Measurements from ENCODE around the gene OTOA.

DNA sequence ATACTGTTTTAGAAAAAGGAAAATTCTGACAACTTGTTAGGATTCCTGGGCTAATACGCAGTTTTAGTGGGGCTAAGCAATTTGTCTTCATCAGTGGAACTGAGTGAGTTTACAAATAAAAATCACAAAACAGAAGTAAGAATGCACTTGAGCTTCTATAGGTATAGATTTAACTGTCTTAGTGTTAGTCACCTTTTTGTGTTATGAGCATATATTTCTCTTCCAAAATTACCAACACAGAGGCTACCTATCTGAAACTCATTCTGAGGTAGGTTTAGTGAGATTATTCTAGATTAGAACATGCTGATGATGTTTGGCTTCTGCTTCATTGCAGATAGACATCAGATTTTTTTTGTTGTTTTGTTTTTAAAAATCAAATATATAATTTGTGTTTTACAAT, 41.2 kb upstream of the OTOA start:
- TF ChIP-seq, protein P1, sequence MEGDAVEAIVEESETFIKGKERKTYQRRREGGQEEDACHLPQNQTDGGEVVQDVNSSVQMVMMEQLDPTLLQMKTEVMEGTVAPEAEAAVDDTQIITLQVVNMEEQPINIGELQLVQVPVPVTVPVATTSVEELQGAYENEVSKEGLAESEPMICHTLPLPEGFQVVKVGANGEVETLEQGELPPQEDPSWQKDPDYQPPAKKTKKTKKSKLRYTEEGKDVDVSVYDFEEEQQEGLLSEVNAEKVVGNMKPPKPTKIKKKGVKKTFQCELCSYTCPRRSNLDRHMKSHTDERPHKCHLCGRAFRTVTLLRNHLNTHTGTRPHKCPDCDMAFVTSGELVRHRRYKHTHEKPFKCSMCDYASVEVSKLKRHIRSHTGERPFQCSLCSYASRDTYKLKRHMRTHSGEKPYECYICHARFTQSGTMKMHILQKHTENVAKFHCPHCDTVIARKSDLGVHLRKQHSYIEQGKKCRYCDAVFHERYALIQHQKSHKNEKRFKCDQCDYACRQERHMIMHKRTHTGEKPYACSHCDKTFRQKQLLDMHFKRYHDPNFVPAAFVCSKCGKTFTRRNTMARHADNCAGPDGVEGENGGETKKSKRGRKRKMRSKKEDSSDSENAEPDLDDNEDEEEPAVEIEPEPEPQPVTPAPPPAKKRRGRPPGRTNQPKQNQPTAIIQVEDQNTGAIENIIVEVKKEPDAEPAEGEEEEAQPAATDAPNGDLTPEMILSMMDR (IDR thresholded peaks at IDR 0.05; ENCODE audit: insufficient read depth, low read depth, low read length) = no peak
- TF ChIP-seq EZH2 (IDR thresholded peaks at IDR 0.05; ENCODE audit: insufficient read depth, low read length) = no peak

Measured in astrocyte (in vitro differentiated cells and primary cell).